ENCODE measurements around the gene THADA. TPM values are rescaled to one million over a fixed set of nuclear protein-coding genes. Genes with fewer than 3 reads are reported as not detected.
A peak's percentile ranks its signal among the peaks of the same experiment; 100 is the strongest.

The THADA gene
- total and polyA plus RNA-seq, 2 donors: 11.8 to 20.6 TPM

GRCh38 chr2:43183743-43184142 lies 412.1 kb downstream of the THADA start:
- Histone ChIP-seq H3K4me1 (ENCODE audit: control insufficient read depth in 2 of 2, insufficient read depth in 2 of 2, low read length in 2 of 2) (peaks cover 5 to 33% of the 10 kb centered on the region in 2 donors), H3K27me3 (ENCODE audit: control insufficient read depth in 2 of 2, insufficient read depth in 1 of 2, low read length in 1 of 2) (no peaks in the 10 kb centered on the region), H3K4me3 (ENCODE audit: low read length in 2 of 2) (no peak overlapping the region), H3K9me3 (ENCODE audit: control insufficient read depth in 2 of 2, insufficient read depth in 1 of 2, low read length in 1 of 2) (peaks cover 0 to 6% of the 10 kb centered on the region in 2 donors), H3K27ac (ENCODE audit: low read depth in 1 of 2, low read length in 1 of 2) (no peak overlapping the region), H3K36me3 (ENCODE audit: control insufficient read depth in 2 of 2, insufficient read depth in 2 of 2, low read length in 1 of 2) (no peaks in the 10 kb centered on the region)
- DNase-seq (ENCODE audit: low read depth in 6 of 9, low spot score in 9 of 9): no peak
- 84% methylated on average over 5 of the region's 5 CpGs for WGBS

GRCh38 chr2:43180897-43181296 lies 414.9 kb downstream of the THADA start:
- 99% methylated on average over 8 of the region's 8 CpGs for WGBS
- Histone ChIP-seq H3K27ac (ENCODE audit: low read depth in 1 of 2, low read length in 1 of 2) (no peak overlapping the region), H3K4me1 (ENCODE audit: control insufficient read depth in 2 of 2, insufficient read depth in 2 of 2, low read length in 2 of 2) (peaks cover 4 to 28% of the 10 kb centered on the region in 2 donors), H3K36me3 (ENCODE audit: control insufficient read depth in 2 of 2, insufficient read depth in 2 of 2, low read length in 1 of 2) (no peaks in the 10 kb centered on the region), H3K9me3 (ENCODE audit: control insufficient read depth in 2 of 2, insufficient read depth in 1 of 2, low read length in 1 of 2) (peaks cover 0 to 18% of the 10 kb centered on the region in 2 donors), H3K4me3 (ENCODE audit: low read length in 2 of 2) (no peak overlapping the region), H3K27me3 (ENCODE audit: control insufficient read depth in 2 of 2, insufficient read depth in 1 of 2, low read length in 1 of 2) (no peaks in the 10 kb centered on the region)
- peak in 1 of 9 donors; percentile 0 for DNase-seq (ENCODE audit: low read depth in 6 of 9, low spot score in 9 of 9)

Other genes starting within 250 kb of the THADA start
- gene PLEKHH2, start 41.2 kb upstream of the THADA start, total RNA-seq: 0.66 TPM
- gene PLEKHH2, start 41.2 kb upstream of the THADA start, polyA plus RNA-seq: 1.1 TPM
- 0.24 TPM for gene C1GALT1C1L, start 80.4 kb upstream of the THADA start, total RNA-seq
- gene C1GALT1C1L, start 80.4 kb upstream of the THADA start, polyA plus RNA-seq: 0.48 TPM
- gene DYNC2LI1, start 178.0 kb upstream of the THADA start, total RNA-seq: 17.3 TPM
- gene DYNC2LI1, start 178.0 kb upstream of the THADA start, polyA plus RNA-seq: 26.4 TPM
- not detected for gene ABCG5, start 242.8 kb upstream of the THADA start, total RNA-seq
- gene ABCG5, start 242.8 kb upstream of the THADA start, polyA plus RNA-seq: 0.09 TPM
- gene ABCG8, start 242.9 kb upstream of the THADA start, total RNA-seq: under 0.01 TPM
- 0.05 TPM for gene ABCG8, start 242.9 kb upstream of the THADA start, polyA plus RNA-seq